Suprapubic skin (tissue), 4 donors: ENCODE data around the gene TCEA2. TPM values are rescaled to one million over a fixed set of nuclear protein-coding genes. Genes with fewer than 3 reads are reported as not detected.
"Not testable (repeated sequence)": the region's sequence is repeated elsewhere in the genome, so short reads cannot be mapped to it uniquely, and the experiment has no call there.

ENCODE experiments used
- DNase-seq, 2 donors: peaks; one replicate each; pipeline ENCODE4 v3.0.0-alpha.2; 2019; ENCODE audit warnings: low spot score in 2 of 2
- H3K27ac ChIP-seq: fragments of 200-600 bp; sonication (generic); one replicate; pipeline ENCODE4 v1.5.1; 2019
- H3K27me3 ChIP-seq: fragments of 200-600 bp; sonication (generic); one replicate; pipeline ENCODE4 v1.5.1; 2019
- H3K36me3 ChIP-seq: fragments of 200-600 bp; sonication (generic); one replicate; pipeline ENCODE4 v1.5.1; 2019
- H3K4me1 ChIP-seq: fragments of 200-600 bp; sonication (generic); one replicate; pipeline ENCODE4 v1.5.1; 2019
- H3K4me3 ChIP-seq: fragments of 200-600 bp; sonication (generic); one replicate; pipeline ENCODE4 v1.5.1; 2019; ENCODE audit warnings: mild to moderate bottlenecking
- H3K9me3 ChIP-seq: fragments of 200-600 bp; sonication (generic); one replicate; pipeline ENCODE4 v1.5.1; 2019
- CTCF ChIP-seq, 2 donors: fragments of 200-600 bp in 1 of 2; fragments of 450-650 bp in 1 of 2; sonication (generic) in 1 of 2; IDR thresholded peaks; one replicate each; pipeline ENCODE4 v1.5.1; 2016 to 2019; ENCODE audit warnings: antibody characterized with exemption in 2 of 2, mild to moderate bottlenecking in 1 of 2, moderate library complexity in 1 of 2
- EP300 ChIP-seq: sonication (generic); formaldehyde crosslinking; IDR thresholded peaks from one replicate; pipeline ENCODE4 v1.6.1; 2017; ENCODE audit warnings: antibody characterized with exemption
- POLR2A ChIP-seq, 2 donors: fragments of 450-650 bp; IDR thresholded peaks; one replicate each; pipeline ENCODE4 v1.6.1; 2017; ENCODE audit warnings: antibody characterized with exemption in 2 of 2, mild to moderate bottlenecking in 2 of 2, moderate library complexity in 2 of 2
- POLR2AphosphoS5 ChIP-seq, 3 donors: sonication (generic); formaldehyde crosslinking; IDR thresholded peaks; one replicate each; pipeline ENCODE4 v1.6.1; 2017; ENCODE audit warnings: antibody characterized with exemption in 3 of 3
- WGBS: methylation state at CpG from one replicate; pipeline ENCODE4 v1.1.5; 2018; 5-methylcytosine and 5-hydroxymethylcytosine counted together
- total RNA-seq, 4 donors: library from RNA; depleted of rRNA; stranded (reverse); fragments of >200 nt; gene quantifications; one replicate each; pipeline ENCODE4 v1.1.0, GENCODE V29; 2016

The TCEA2 gene
- total RNA-seq, 4 donors from 2014 or later = 8.6 to 27.9 (median 13.2) TPM

GRCh38 chr20:64115171-64115911, 52.3 kb downstream of the TCEA2 start:
- TF ChIP-seq EP300 = no peak
- TF ChIP-seq CTCF (IDR thresholded peaks at IDR 0.05) = no peak
- no peak for TF ChIP-seq POLR2AphosphoS5 (IDR thresholded peaks at IDR 0.05)
- TF ChIP-seq POLR2A (IDR thresholded peaks at IDR 0.05) = no peak
- peak; percentile 51 to 65 for DNase-seq
- Histone ChIP-seq H3K36me3 (no peaks in the 10 kb centered on the region), H3K27ac (no peak overlapping the region), H3K9me3 (no peaks in the 10 kb centered on the region), H3K4me1 (peaks cover 4% of the 10 kb centered on the region), H3K4me3 (no peak overlapping the region), H3K27me3 (no peaks in the 10 kb centered on the region)
- WGBS = 64% methylated on average over 10 of the region's 14 CpGs

DNA sequence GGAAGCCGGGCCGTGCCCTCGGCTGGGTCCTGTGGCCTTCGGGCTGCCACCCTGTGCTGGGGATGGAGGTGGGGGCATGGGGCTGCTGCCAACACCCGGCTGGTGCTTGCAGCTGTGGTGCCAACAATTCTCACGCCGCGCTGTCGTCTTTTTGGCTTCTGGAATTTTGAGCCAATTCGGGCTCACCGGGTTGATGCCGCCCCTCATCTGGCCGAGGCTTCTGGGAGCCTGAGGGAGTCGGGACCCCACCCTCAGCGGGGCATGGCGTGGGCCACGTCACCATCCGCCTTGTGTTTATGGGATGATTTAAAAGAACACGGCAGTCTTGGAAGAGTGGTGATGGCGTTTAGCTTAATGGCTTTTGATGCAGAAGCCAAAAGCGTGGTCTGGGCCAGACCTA, 53.0 kb downstream of the TCEA2 start:
- 56% methylated on average over 6 of the region's 21 CpGs for WGBS
- no peaks in the 10 kb centered on the region for H3K36me3 ChIP-seq

DNA sequence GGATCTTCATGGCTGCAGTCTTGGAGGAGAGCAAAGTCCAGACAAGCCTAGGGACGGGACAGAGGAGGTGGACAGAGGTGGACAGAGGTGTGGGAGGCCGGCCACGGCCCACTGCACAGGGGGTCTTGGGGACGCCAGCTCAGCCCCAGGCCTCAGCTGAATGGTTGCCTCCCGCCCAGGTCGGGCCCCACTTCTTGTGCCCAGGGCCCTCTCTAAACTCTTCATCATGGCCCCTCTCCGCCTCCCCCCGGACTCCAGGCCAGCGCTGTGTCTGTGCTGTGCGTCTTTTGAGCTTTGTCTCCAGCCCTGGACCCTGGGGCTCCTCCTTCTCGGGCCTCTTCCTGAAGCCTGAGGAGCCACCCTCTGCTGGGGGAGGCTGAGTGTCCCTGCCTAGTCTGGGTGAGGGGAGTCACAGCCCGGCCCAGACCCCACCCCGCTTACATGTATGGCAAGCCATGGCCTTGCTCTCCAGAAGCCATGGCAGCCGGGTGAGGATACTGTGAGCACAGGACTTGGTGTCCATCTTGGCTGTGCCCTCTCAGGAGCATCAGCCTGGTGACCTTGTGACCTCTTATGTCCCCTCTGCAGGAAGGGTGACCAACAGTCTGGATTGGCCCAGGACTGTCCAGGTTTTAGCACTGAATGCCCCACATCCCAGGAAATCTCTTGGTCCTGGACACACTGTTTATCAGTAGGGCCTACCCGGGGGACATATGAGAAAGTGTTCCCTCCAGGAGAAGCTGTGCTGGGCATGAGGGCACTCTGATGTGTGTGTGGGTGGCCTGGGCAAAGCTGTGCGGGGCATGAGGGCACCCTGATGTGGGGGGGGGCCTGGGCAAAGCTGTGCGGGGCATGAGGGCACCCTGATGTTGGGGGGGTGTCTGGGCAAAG, 53.8 kb downstream of the TCEA2 start:
- peak; percentile 51 to 67 for DNase-seq
- Histone ChIP-seq H3K4me3 (no peak overlapping the region), H3K27ac (no peak overlapping the region), H3K9me3 (no peaks in the 10 kb centered on the region), H3K27me3 (peaks cover 11% of the 10 kb centered on the region), H3K36me3 (no peaks in the 10 kb centered on the region), H3K4me1 (peaks cover 8% of the 10 kb centered on the region)
- 83% methylated on average over 12 of the region's 17 CpGs for whole genome bisulfite sequencing
- TF ChIP-seq POLR2A (IDR thresholded peaks at IDR 0.05) (no peak), POLR2AphosphoS5 (IDR thresholded peaks at IDR 0.05) (no peak), CTCF (IDR thresholded peaks at IDR 0.05) (no peak), EP300 (no peak)

More for the DNA sequence above, 53.0 kb downstream of the TCEA2 start:
- Histone ChIP-seq H3K27me3 (peaks cover 4% of the 10 kb centered on the region), H3K4me3 (no peak overlapping the region), H3K9me3 (no peaks in the 10 kb centered on the region), H3K27ac (no peak overlapping the region), H3K4me1 (peaks cover 8% of the 10 kb centered on the region)
- peak; percentile 43 to 65 for DNase-seq
- no peak for TF ChIP-seq POLR2AphosphoS5 (IDR thresholded peaks at IDR 0.05)

- H3K27ac ChIP-seq, H3K4me3 ChIP-seq, H3K9me3 ChIP-seq, H3K4me1 ChIP-seq, H3K36me3 ChIP-seq: not testable (repeated sequence)
- peaks cover 18% of the 10 kb centered on the region for H3K27me3 ChIP-seq
- WGBS = no CpG with 5 or more reads among the region's 6 CpGs
- DNase-seq = peak in 1 of 2 donors; percentile 23
Measured at GRCh38 chr20:64117432-64117777, 54.4 kb downstream of the TCEA2 start.

DNA sequence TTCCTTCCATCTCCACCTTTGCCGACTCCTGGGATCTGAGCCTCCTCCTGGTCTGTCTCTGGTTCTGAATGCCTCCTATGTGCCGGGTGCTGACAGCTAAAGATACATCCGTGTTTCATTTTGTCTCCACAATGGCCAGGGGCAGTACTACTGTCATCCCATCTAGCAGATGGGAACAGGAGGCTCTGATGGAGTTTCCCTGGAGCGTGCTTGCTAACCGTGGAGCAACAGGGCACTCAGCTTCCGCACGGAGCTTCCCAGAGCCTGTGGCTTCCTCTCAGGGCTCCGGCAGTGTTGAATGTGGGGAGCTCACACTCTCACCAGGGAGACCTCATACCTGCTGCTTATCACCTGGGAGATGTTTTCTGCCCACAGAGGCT, 56.3 kb downstream of the TCEA2 start:
- no peak overlapping the region for H3K4me3 ChIP-seq
- H3K36me3 ChIP-seq = no peaks in the 10 kb centered on the region
- no peak overlapping the region for H3K27ac ChIP-seq
- DNase-seq = peak; percentile 36 to 67
- H3K9me3 ChIP-seq = no peaks in the 10 kb centered on the region
- TF ChIP-seq POLR2A (IDR thresholded peaks at IDR 0.05) = no peak
- no peak for TF ChIP-seq EP300
- TF ChIP-seq CTCF (IDR thresholded peaks at IDR 0.05) = no peak
- no peak for TF ChIP-seq POLR2AphosphoS5 (IDR thresholded peaks at IDR 0.05)
- WGBS = 67% methylated on average over 4 of the region's 8 CpGs
- peaks cover 21% of the 10 kb centered on the region for H3K27me3 ChIP-seq
- peaks cover 8% of the 10 kb centered on the region for H3K4me1 ChIP-seq

DNA sequence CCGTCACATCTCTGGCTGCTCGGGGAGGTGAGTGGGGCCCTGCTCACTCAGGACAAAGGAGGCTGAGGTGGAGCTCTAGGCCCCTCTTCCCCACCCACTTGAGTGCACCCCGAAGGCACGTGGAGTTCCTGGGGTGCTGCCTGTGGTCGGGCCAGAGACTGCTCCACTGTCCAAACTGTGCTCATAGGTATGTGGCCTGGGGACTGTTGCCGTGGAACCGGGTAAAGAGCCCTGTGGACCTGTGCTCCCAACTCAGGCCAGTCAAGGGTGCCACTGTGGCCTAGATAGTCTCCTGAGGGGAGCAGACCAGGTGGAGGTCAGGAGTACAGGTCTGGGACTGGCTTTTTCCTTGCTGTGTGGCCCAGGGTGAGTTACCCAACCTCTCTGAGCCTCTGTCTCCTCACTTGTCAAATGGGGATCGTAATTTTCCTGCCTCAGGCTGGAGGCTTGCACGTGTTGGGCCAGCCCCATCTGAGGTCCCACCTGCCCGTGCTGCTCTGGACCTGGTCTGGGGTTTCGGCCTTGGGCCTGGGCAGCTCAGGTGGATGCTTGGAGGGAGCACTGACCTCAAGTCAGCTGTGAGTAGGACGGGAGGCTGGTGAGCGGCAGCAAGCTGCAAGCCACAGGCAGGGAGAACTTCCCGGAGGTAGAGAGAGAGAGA, 56.8 kb downstream of the TCEA2 start:
- no peak for TF ChIP-seq EP300
- no peak for TF ChIP-seq CTCF (IDR thresholded peaks at IDR 0.05)
- no peak for TF ChIP-seq POLR2A (IDR thresholded peaks at IDR 0.05)
- no peak for TF ChIP-seq POLR2AphosphoS5 (IDR thresholded peaks at IDR 0.05)
- DNase-seq = peak; percentile 33 to 60
- H3K36me3 ChIP-seq = no peaks in the 10 kb centered on the region
- H3K27me3 ChIP-seq = peaks cover 23% of the 10 kb centered on the region
- 68% methylated on average over 8 of the region's 14 CpGs for WGBS
- H3K9me3 ChIP-seq = no peaks in the 10 kb centered on the region
- H3K27ac ChIP-seq = no peak overlapping the region
- H3K4me3 ChIP-seq = peak overlapping the region; percentile 21
- peaks cover 8% of the 10 kb centered on the region for H3K4me1 ChIP-seq
